BLaER1 treated with 17β-estradiol and CSF1 and Interleukin-3, amounts not matched to agents 10 nM and 100 nM (cell line): ENCODE data around the gene HRCT1.
A peak's percentile ranks its signal among the peaks of the same experiment; 100 is the strongest.
"Not testable (repeated sequence)": the region's sequence is repeated elsewhere in the genome, so short reads cannot be mapped to it uniquely, and the experiment has no call there.

Experiments
- H3K27ac ChIP-seq, 11 experiments: shearing (Covaris generic); formaldehyde crosslinking; 2 replicates each; pipeline ENCODE4 v1.8.1; 2022
- H3K27me3 ChIP-seq, 11 experiments: shearing (Covaris generic); formaldehyde crosslinking; 2 replicates each; pipeline ENCODE4 v1.8.1; 2022
- H3K36me3 ChIP-seq, 11 experiments: shearing (Covaris generic); formaldehyde crosslinking; 2 replicates each; pipeline ENCODE4 v1.8.1; 2022
- H3K4me1 ChIP-seq, 10 experiments: shearing (Covaris generic); formaldehyde crosslinking; 2 replicates each; pipeline ENCODE4 v1.8.1; 2022
- H3K4me2 ChIP-seq, 11 experiments: shearing (Covaris generic); formaldehyde crosslinking; 2 replicates each; pipeline ENCODE4 v1.8.1; 2022
- H3K4me3 ChIP-seq, 10 experiments: shearing (Covaris generic); formaldehyde crosslinking; 2 replicates each; pipeline ENCODE4 v1.8.1; 2022
- H3K9ac ChIP-seq, 11 experiments: shearing (Covaris generic); formaldehyde crosslinking; 2 replicates each; pipeline ENCODE4 v1.8.1; 2022
- H3K9me3 ChIP-seq, 11 experiments: shearing (Covaris generic); formaldehyde crosslinking; replicated peaks in 1 of 11; 2 replicates each; pipeline ENCODE4 v1.8.1; 2022
- H4K20me1 ChIP-seq, 11 experiments: shearing (Covaris generic); formaldehyde crosslinking; 2 replicates each; pipeline ENCODE4 v1.8.1; 2022
- Cebpa-rat ChIP-seq, 11 experiments: shearing (Covaris generic); IDR thresholded peaks; 2 replicates each; pipeline ENCODE4 v1.8.1; 2022

HRCT1 gene

DNA sequence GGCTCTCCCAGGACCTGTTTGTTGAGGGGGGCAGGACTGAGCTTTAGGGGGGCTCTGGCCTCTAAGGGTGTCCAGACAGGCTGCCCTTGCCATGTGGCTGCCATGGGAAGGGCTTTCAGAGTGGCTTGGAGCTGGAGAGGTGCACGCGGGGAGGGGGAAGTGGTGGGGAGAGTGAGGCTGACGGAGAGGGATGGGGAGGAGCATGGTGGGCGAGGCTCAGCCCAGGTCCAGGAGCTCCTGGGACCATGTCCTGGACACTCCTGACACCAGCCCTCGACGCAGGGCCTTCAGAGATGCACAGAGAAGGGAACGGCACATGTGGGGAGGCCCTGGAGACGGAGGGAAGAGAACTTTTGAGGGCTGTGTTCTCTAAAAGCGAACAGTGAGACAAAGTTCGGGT is 5.7 kb downstream of the HRCT1 start:
- Histone ChIP-seq H4K20me1 (no peaks in the 10 kb centered on the region), H3K4me1 (peaks cover 45 to 54% (median 52%) of the 10 kb centered on the region in 10 experiments), H3K36me3 (no peaks in the 10 kb centered on the region), H3K4me2 (peak overlapping the region; percentile 24 to 76 (median 47); a peak in 21 of 22 replicates), H3K9ac (peak overlapping the region in 2 of 11 experiments; percentile 10 to 11; a peak in 1 of 22 replicates), H3K27me3 (no peaks in the 10 kb centered on the region), H3K27ac (no peak overlapping the region), H3K9me3 (peaks cover 0 to 4% (median 0%) of the 10 kb centered on the region in 11 experiments; a peak in 2 of 22 replicates), H3K4me3 (no peak overlapping the region)
- TF ChIP-seq Cebpa-rat (IDR thresholded peaks at IDR 0.05), result no peak

- Histone ChIP-seq H3K4me2 (no peak overlapping the region), H3K27me3 (no peaks in the 10 kb centered on the region), H3K4me1 (peaks cover 34 to 48% (median 45%) of the 10 kb centered on the region in 10 experiments), H4K20me1 (no peaks in the 10 kb centered on the region), H3K27ac (no peak overlapping the region), H3K9me3 (peaks cover 0 to 4% (median 0%) of the 10 kb centered on the region in 11 experiments; a peak in 2 of 22 replicates), H3K4me3 (no peak overlapping the region), H3K9ac (no peak overlapping the region), H3K36me3 (no peaks in the 10 kb centered on the region)
- TF ChIP-seq Cebpa-rat (IDR thresholded peaks at IDR 0.05), result no peak
Measured at GRCh38 chr9:35912791-35913400, 6.9 kb downstream of the HRCT1 start.

- not testable (repeated sequence) for H3K36me3 ChIP-seq, H4K20me1 ChIP-seq, H3K27ac ChIP-seq, H3K4me2 ChIP-seq, H3K27me3 ChIP-seq, H3K4me3 ChIP-seq, H3K9ac ChIP-seq, H3K9me3 ChIP-seq
- peaks cover 29 to 48% (median 45%) of the 10 kb centered on the region in 10 experiments for H3K4me1 ChIP-seq
Measured at GRCh38 chr9:35913429-35913828, 7.4 kb downstream of the HRCT1 start.

DNA sequence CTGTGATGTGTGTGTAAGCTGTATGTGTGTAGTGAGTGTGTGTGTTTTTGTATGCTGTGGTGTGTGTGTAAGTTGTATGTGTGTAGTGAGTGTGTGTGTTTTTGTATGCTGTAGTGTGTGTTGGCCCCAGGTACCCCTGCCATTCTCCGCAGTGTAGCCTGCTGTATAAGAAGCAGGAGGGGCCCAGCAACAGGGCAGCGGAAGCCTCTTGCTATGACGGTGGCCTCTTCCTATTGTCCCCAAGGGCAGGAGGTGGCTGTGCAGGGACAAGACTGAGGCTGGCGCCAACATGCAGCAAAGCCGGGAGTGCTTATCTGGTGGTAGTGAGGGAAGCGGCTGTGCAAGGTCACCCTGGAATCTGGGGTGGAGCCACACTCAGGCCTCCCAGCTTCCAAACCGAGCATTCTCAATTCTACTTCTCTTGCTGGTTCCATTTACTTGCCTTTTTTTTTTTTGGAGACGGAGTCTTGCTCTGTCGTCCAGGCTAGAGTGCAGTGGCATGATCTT is 8.4 kb downstream of the HRCT1 start:
- no peak for TF ChIP-seq Cebpa-rat (IDR thresholded peaks at IDR 0.05)
- H3K4me3 ChIP-seq, result no peak overlapping the region
- H3K36me3 ChIP-seq, result no peaks in the 10 kb centered on the region
- no peak overlapping the region for H3K4me2 ChIP-seq
- H3K4me1 ChIP-seq, result peaks cover 29 to 48% (median 45%) of the 10 kb centered on the region in 10 experiments
- no peak overlapping the region for H3K27ac ChIP-seq
- H3K9me3 ChIP-seq, result peaks cover 0 to 4% (median 0%) of the 10 kb centered on the region in 11 experiments; a peak in 2 of 22 replicates
- H4K20me1 ChIP-seq, result no peaks in the 10 kb centered on the region
- no peaks in the 10 kb centered on the region for H3K27me3 ChIP-seq
- no peak overlapping the region for H3K9ac ChIP-seq

- H3K9me3 ChIP-seq, result peaks cover 0 to 4% (median 0%) of the 10 kb centered on the region in 11 experiments; a peak in 2 of 22 replicates
- no peaks in the 10 kb centered on the region for H3K27me3 ChIP-seq
- no peak overlapping the region for H3K27ac ChIP-seq
- TF ChIP-seq Cebpa-rat (IDR thresholded peaks at IDR 0.05), result no peak
- H3K4me3 ChIP-seq, result no peak overlapping the region
- H3K4me1 ChIP-seq, result peaks cover 34 to 46% (median 43%) of the 10 kb centered on the region in 10 experiments
- no peaks in the 10 kb centered on the region for H3K36me3 ChIP-seq
- H3K9ac ChIP-seq, result no peak overlapping the region
- H3K4me2 ChIP-seq, result no peak overlapping the region
- no peaks in the 10 kb centered on the region for H4K20me1 ChIP-seq
Measured at GRCh38 chr9:35915681-35916294, 9.8 kb downstream of the HRCT1 start.

DNA sequence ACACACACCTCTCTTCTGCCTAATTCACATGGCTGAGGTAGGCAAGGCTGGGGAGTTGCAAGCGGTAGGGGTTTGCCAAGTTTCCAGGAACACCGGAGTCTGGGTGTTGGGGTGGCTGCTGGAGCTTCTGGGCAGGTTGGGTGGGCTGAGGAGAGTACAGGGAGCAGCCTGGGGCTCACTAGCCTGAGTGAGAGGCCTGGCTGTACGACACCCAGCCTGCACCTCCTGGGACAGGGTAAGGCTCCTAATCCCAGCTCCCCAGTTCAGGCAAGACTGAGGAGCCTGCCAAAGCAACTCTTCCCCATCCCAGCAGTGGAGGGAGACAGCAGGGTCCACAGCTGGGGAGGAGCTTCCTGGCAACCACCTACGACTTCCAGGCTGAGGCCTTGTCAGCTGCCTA is 11.3 kb downstream of the HRCT1 start:
- no peak for TF ChIP-seq Cebpa-rat (IDR thresholded peaks at IDR 0.05)
- Histone ChIP-seq H3K27me3 (no peaks in the 10 kb centered on the region), H3K4me3 (no peak overlapping the region), H3K27ac (peak overlapping the region in 2 of 11 experiments; percentile 1 to 44; a peak in 3 of 22 replicates), H3K4me2 (peak overlapping the region in 3 of 11 experiments; percentile 7 to 12 (median 10); a peak in 2 of 22 replicates), H3K4me1 (peaks cover 23 to 35% (median 31%) of the 10 kb centered on the region in 10 experiments), H4K20me1 (no peaks in the 10 kb centered on the region), H3K36me3 (no peaks in the 10 kb centered on the region), H3K9me3 (peaks cover 0 to 4% (median 0%) of the 10 kb centered on the region in 11 experiments; a peak in 2 of 22 replicates), H3K9ac (no peak overlapping the region)

DNA sequence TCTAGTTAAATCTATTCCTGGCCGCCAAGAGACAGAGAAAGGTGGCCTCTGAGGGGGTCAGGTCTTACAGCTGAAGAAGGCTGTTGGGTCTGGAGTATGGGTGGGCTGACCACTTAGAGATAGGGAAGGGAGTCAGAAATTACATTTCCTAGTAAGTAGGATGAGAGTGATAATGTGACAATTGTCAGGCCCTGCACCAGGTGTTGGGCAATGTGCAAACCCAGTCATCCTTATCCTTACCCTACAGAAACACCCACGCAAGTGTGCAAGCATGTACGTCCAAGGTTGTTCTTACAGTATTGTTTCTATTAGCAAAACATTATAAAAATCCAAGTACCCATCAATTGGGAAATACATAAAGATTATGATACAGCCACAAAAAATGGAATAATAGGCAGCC is 12.8 kb downstream of the HRCT1 start:
- H3K27me3 ChIP-seq, result no peaks in the 10 kb centered on the region
- 0 out of 22 replicates have a peak, but pooled peaks of 1 of the 11 experiments have one; percentile 41 for TF ChIP-seq Cebpa-rat (IDR thresholded peaks at IDR 0.05)
- no peaks in the 10 kb centered on the region for H4K20me1 ChIP-seq
- no peak overlapping the region for H3K4me3 ChIP-seq
- no peaks in the 10 kb centered on the region for H3K36me3 ChIP-seq
- no peak overlapping the region for H3K9ac ChIP-seq
- peaks cover 25 to 42% (median 38%) of the 10 kb centered on the region in 10 experiments for H3K4me1 ChIP-seq
- peak overlapping the region in 3 of 11 experiments; percentile 16 to 31 (median 20); a peak in 2 of 22 replicates for H3K27ac ChIP-seq
- H3K4me2 ChIP-seq, result peak overlapping the region in 10 of 11 experiments; percentile 26 to 78 (median 52); a peak in 19 of 22 replicates
- peaks cover 0 to 4% (median 0%) of the 10 kb centered on the region in 11 experiments; a peak in 2 of 22 replicates for H3K9me3 ChIP-seq

DNA sequence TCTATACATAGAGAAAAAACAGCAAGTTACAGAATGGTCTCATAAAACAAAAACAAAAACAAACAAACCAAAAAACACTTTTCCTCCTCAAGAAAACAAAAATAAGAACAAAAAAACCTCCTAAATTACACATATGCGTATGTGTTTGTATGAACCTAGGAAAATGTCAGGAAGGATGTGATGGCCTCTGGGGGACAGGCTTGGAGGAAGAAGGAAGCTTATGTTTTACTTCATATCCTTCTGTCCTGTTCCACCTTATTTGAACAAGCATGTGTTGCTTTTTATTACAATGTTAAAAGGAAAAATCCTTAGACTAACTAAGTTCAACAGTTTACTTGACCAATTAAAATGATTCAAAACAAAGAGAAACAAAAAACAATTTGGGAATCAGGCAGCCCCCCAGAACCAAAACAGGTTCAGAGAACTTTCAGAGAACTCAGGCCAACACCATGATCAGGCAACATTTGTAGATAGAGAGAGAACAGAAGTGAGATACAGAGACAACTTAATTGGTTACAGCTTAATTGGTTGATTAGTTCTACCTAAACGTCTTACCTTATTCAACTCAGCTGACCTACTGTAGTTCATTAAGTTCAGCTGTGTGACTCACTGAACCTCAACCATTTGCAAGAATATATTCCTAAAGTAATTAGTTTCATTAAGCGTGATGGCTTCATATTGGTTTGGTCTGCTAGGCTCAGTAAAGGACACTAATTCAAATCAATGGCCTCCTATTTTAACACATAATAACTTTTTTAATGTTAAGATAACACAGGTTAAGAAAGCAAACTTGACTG is 13.4 kb downstream of the HRCT1 start:
- peaks cover 29 to 49% (median 44%) of the 10 kb centered on the region in 10 experiments for H3K4me1 ChIP-seq
- H4K20me1 ChIP-seq, result no peaks in the 10 kb centered on the region
- no peaks in the 10 kb centered on the region for H3K27me3 ChIP-seq
- H3K4me3 ChIP-seq, result no peak overlapping the region
- TF ChIP-seq Cebpa-rat (IDR thresholded peaks at IDR 0.05), result no peak
- peak overlapping the region in 5 of 11 experiments; percentile 3 to 30 (median 17); a peak in 5 of 22 replicates for H3K27ac ChIP-seq
- H3K36me3 ChIP-seq, result no peaks in the 10 kb centered on the region
- no peak overlapping the region for H3K9ac ChIP-seq
- no peaks in the 10 kb centered on the region for H3K9me3 ChIP-seq
- H3K4me2 ChIP-seq, result peak overlapping the region; percentile 37 to 78 (median 52); a peak in 21 of 22 replicates
